SHP77 treated with DMSO at 0.1 percent for 48 hours (cell line): ENCODE results near the gene BMF.

Experiments
- DNase-seq: peaks from one replicate; lab custom pipeline; 2025; lab: John Stamatoyannopoulos, UW

BMF gene

GRCh38 chr15:40103864-40104271 is 4.8 kb downstream of the BMF start:
- DNase-seq = no peak

GRCh38 chr15:40102897-40103858 is 5.5 kb downstream of the BMF start:
- peak; percentile 89 for DNase-seq

- no peak for DNase-seq
These were observed 7.5 kb downstream of the BMF start for GRCh38 chr15:40100947-40101905.

- DNase-seq = no peak
These were observed 8.3 kb downstream of the BMF start for GRCh38 chr15:40100123-40100946.

- DNase-seq = peak; percentile 94
These were observed 10.0 kb downstream of the BMF start for GRCh38 chr15:40098489-40099261.

- peak; percentile 13 for DNase-seq
These were observed 10.7 kb downstream of the BMF start for GRCh38 chr15:40097968-40098476.

- no peak for DNase-seq
These were observed 11.3 kb downstream of the BMF start for GRCh38 chr15:40097096-40097967.

- no peak for DNase-seq
These were observed 12.4 kb downstream of the BMF start for GRCh38 chr15:40096094-40096891.

GRCh38 chr15:40095371-40096093 is 13.1 kb downstream of the BMF start:
- DNase-seq = no peak

GRCh38 chr15:40094156-40094555 is 14.5 kb downstream of the BMF start:
- DNase-seq = no peak

GRCh38 chr15:40092979-40093869 is 15.5 kb downstream of the BMF start:
- peak; percentile 25 for DNase-seq

GRCh38 chr15:40092256-40092978 is 16.3 kb downstream of the BMF start:
- DNase-seq = peak; percentile 72

- no peak for DNase-seq
These were observed 16.8 kb downstream of the BMF start for GRCh38 chr15:40091861-40092255.

- no peak for DNase-seq
These were observed 17.8 kb downstream of the BMF start for GRCh38 chr15:40090774-40091455.

- DNase-seq = no peak
These were observed 19.5 kb downstream of the BMF start for GRCh38 chr15:40088929-40089755.
